ENCODE data around the gene IRF8. TPM values are rescaled to one million over a fixed set of nuclear protein-coding genes. Genes with fewer than 3 reads are reported as not detected.
"Not testable (repeated sequence)": the region's sequence is repeated elsewhere in the genome, so short reads cannot be mapped to it uniquely, and the experiment has no call there.

The IRF8 gene, protein sequence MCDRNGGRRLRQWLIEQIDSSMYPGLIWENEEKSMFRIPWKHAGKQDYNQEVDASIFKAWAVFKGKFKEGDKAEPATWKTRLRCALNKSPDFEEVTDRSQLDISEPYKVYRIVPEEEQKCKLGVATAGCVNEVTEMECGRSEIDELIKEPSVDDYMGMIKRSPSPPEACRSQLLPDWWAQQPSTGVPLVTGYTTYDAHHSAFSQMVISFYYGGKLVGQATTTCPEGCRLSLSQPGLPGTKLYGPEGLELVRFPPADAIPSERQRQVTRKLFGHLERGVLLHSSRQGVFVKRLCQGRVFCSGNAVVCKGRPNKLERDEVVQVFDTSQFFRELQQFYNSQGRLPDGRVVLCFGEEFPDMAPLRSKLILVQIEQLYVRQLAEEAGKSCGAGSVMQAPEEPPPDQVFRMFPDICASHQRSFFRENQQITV
- total RNA-seq = 10 to 100 TPM; 60.3 to 61.3 TPM

DNA sequence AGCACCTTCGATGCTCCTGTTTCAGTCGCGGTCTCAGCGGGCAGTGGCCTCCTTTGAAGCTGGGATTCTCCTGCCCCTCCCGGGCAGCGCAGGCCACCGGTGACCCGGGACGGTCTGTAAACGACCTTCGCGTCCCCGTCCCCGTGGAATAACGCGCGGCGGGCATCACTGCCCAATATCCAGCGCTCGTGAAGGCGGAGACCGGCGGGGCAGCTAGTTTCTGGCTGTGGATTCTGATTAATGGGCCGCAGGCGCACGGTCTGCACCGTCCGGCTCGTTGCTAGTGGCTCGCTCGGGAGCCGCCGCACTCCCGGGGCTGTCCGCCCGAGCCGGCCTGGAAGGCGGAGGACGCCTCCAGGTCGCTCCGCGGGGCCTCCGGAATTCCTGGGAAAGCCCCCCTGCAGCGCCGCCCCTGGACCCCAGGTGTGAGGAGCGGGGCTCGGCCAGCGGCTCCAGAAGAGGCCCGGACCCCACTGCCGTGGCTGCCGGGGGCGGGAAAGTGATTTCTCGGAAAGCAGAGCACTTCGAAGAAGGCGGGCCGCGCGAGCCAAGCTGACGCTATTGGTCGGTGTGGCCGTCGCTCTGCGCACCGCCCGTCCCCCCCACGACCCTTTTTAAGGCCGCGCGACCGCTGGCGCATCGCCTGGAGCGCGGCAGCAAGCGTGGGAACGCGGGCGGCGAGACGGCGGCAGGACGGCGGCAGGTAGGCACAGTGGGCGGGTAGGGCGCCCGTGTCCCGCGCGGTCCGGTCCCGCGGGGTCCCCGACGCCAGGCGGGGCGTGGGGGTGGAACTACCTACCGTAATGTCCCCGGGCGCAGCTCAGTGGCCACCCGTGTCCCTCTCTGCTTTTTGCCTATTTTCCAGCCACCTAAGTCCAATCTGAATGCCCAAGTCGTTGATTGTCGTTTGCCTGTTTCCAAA lies at the start of gene IRF8:
TSS of gene IRF8 (plus strand) at position 642 of the 922 bp plus-strand sequence. CDS start 3,854 bp downstream, outside the sequence.
- POLR2A ChIA-PET = no interaction called here

GRCh38 chr16:85849388-85849787 lies 49.6 kb upstream of the IRF8 start:
- ChIA-PET CTCF (interaction anchor here (3.2 kb wide), 1 partner anchor 28 kb away, joined by 9 read pairs; no protein-coding TSS in a partner anchor), POLR2A (interaction anchor here (0.7 kb wide), 1 partner anchor 86 kb away, joined by 13 read pairs; no protein-coding TSS in a partner anchor)

More for the DNA sequence above, at the start of gene IRF8:
- CTCF ChIA-PET = interaction anchor here (0.8 to 2.6 kb wide), 6 partner anchors 17 to 117 kb away, joined by 3 to 7 read pairs (median 5); no protein-coding TSS in a partner anchor

GRCh38 chr16:85850344-85850880 lies 48.5 kb upstream of the IRF8 start:
- CTCF ChIA-PET = interaction anchor here (1.3 to 3.2 kb wide), 2 partner anchors 28 to 29 kb away, joined by 4 to 9 read pairs; no protein-coding TSS in a partner anchor
- POLR2A ChIA-PET = no interaction called here

- POLR2A ChIA-PET = no interaction called here
- CTCF ChIA-PET = interaction anchor here (1.3 kb wide), 1 partner anchor 29 kb away, joined by 4 read pairs; no protein-coding TSS in a partner anchor
These were observed 47.8 kb upstream of the IRF8 start for GRCh38 chr16:85851034-85851785.

GRCh38 chr16:85853547-85854545 lies 45.1 kb upstream of the IRF8 start:
- ChIA-PET POLR2A (no interaction called here), CTCF (no interaction called here)

GRCh38 chr16:85854935-85855334 lies 44.0 kb upstream of the IRF8 start:
- ChIA-PET CTCF (interaction anchor here (0.6 to 0.7 kb wide), 3 partner anchors 11 to 14 kb away, joined by 3 to 4 read pairs (median 3); no protein-coding TSS in a partner anchor), POLR2A (no interaction called here)

DNA sequence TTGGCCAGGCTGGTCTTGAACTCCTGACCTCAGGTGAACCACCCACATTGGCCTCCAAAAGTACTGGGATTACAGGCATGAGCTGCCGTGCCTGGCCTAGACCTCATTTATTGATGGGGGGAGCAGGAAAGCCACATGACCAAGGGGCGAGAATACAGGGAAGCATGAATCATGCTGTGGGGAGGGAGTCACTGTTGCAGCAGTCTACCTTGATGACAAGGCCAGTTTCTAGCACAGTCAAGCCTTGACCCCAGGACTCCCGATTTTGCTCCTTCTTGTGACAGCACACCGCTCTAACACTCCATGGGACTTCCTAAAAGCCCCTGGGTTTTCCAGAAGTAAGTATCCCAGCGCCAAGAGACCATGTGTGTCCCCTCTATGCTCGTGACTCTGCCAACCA lies 42.9 kb upstream of the IRF8 start:
- CTCF ChIA-PET = interaction anchor here (0.6 kb wide), 1 partner anchor 152 kb away, joined by 3 read pairs; no protein-coding TSS in a partner anchor
- POLR2A ChIA-PET = no interaction called here

DNA sequence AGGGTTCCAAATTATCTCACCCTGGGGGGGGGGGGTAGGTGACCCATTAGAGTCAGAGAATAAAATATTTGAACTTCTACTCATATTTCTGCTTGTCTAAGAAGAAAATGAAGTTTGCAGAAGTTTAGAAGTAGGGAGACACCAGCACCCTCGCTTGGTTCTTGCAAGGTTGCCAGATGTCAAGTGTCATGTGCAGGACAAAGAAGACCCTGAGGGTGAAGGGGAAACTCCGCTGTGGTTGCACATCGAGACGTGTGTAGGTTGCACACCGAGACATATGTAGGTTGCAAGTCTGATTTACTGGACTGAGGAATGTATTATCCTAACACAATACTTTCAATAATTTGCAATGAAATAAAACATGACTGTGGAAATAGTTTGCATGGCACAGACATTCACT lies 42.4 kb upstream of the IRF8 start:
- ChIA-PET CTCF (no interaction called here), POLR2A (no interaction called here)

DNA sequence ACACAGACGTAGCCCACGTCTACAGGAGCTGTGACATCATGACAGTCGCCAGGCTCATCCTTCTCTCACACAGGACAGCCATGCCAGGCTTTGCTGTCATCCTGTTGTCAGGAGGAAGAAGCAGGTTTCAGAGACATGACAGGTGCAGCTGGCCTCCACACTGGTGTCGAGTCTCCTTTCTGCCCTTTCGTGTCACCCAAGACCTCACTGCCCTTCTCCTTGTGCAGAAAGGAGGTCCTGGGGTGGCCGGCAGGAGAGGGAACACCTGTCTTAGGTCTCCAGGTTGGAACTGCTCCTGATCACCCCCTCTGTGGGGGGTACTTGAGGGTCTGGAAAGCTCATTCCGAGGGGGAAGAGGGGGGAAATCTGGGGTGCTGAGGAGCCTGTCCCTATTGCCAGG lies 41.6 kb upstream of the IRF8 start:
- ChIA-PET CTCF (no interaction called here), POLR2A (no interaction called here)

GRCh38 chr16:85858571-85858970 lies 40.4 kb upstream of the IRF8 start:
- CTCF ChIA-PET = interaction anchor here (1.5 kb wide), 1 partner anchor 37 kb away, joined by 3 read pairs; no protein-coding TSS in a partner anchor
- POLR2A ChIA-PET = not testable (repeated sequence)

- POLR2A ChIA-PET = no interaction called here
- CTCF ChIA-PET = interaction anchor here (1.5 kb wide), 1 partner anchor 38 kb away, joined by 3 read pairs; no protein-coding TSS in a partner anchor
These were observed 39.8 kb upstream of the IRF8 start for GRCh38 chr16:85858984-85859817.

DNA sequence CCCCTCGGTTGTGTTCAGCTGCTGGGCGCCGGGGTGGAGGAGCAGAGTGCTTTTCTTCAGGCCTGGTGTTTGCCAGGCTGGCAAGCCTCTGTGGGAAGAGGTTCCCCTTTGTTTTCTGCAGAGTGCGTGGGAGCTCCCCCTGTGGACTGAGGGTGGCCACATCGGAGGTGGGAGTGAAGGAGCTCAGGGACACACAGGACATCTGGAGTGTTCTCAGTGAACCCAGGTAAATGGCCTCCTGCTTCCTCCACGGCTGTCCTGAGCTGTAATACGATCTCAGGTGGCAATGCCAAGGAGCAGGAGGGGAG lies 39.2 kb upstream of the IRF8 start:
- ChIA-PET CTCF (no interaction called here), POLR2A (no interaction called here)

DNA sequence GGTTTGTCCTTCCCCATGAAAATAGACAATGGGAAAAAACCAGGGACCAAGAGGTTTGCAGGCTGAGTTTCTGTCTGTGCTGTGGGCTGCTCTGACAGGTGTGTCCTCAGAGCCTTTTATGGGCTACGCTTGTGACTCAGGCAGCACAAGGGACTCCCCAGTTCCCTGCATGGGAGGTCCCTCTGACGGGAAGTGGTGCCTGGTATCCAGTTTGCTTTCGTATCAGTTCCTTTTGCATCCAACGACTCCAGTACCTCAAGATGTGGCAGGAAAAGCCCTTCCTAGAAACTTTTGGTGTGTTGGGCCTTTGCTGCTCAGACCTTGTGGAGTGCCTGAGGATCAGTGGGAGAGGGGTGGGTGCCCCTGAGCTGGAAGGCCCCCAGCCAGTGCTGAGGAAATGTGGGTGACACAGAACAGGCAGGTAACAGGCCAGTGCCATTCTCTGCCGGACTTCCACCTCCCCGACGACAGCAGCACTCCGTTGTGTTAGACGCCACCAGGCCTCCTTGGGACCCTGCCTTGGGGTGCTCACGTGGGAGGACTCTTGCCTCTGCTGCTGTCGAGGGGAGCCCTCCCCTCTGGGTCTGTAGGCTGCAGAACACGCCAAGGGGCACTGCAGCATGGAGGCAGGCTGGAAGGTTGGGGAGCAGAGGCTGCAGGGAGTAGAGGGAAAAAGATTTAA lies 38.4 kb upstream of the IRF8 start:
- CTCF ChIA-PET = no interaction called here
- POLR2A ChIA-PET = no interaction called here

- ChIA-PET POLR2A (no interaction called here), CTCF (no interaction called here)
These were observed 37.7 kb upstream of the IRF8 start for GRCh38 chr16:85861095-85861825.

DNA sequence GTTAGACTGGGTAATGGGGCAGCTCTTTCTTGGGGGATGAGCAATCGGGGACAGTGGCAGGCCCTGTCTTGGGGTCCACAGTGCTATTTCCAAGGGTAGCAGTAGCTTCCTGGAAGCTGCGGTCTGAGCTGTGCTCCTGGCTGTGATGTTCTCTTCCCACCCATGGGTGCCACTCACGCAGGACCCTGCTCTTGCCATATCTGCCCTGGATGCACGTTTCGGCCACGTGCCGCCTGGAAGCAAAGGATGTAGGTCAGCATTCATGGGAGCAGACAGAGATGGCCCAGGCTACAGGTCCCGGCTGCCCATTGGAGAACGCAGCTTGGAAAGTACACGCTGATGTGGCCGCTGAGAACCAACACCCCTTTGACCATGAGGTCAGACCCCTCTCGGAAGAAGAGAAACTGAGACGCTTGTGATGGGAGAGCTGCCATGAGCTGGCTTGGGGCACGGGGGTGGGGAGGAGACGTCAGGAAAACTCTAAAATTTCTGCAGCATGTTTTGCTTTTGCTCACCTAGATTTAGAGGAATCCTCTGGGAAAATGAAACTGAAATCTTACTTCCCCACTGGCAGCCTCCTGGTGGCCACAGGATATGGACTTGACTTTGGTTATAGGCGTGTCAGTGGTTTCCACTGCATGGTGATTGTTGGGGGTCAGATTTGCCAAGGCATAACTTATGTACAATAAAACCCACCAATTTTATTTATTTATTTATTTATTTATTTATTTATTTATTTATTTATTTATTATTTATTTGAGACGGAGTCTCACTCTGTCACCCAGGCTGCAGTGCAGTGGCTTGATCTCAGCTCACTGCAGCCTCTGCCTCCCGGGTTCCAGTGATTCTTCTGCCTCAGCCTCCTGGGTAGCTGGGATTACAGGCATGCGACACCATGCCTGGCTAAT lies 36.2 kb upstream of the IRF8 start:
- ChIA-PET POLR2A (no interaction called here), CTCF (no interaction called here)
